IMR-90 (cell line): ENCODE data around the gene NKAIN2. TPM values are rescaled to one million over a fixed set of nuclear protein-coding genes. Genes with fewer than 3 reads are reported as not detected.

Experiments used
- ATAC-seq: fragments of 200-7000 bp; cut with Tn5 transposase; 2 replicates; pipeline ENCODE4 v1.9.1; 2020; ENCODE audit warnings: low read depth, mild to moderate bottlenecking, moderate library complexity
- BruUV-seq: library from RNA; stranded (reverse); fragments of 400-500 nt; replicated peaks from 2 replicates; lab custom pipeline; 2021; lab: Mats Ljungman, UMichigan
- CTCF ChIA-PET: fragments of 300-600 bp; formaldehyde crosslinking; extraction: SDS; loops from one replicate; lab custom pipeline; 2021; ENCODE audit warnings: antibody characterized with exemption; lab: Yijun Ruan, JAX
- POLR2A ChIA-PET: fragments of 300-600 bp; sonication (Branson Sonifier 250); formaldehyde crosslinking; loops from one replicate; lab custom pipeline; 2022; ENCODE audit warnings: antibody characterized with exemption; ENCODE audit not compliant: unreplicated experiment; lab: Charles Lee
- DNase-seq: peaks from one replicate; pipeline ENCODE4 v3.0.0; 2013
- H2AFZ ChIP-seq: replicated peaks from 2 replicates; pipeline ENCODE3; 2013; ENCODE audit warnings: low read length, mild to moderate bottlenecking; ENCODE audit not compliant: poor library complexity
- H2AK5ac ChIP-seq: 2 replicates; pipeline ENCODE4 v1.6.1; 2013; ENCODE audit warnings: low read depth, low read length, inconsistent platforms
- H2AK9ac ChIP-seq: replicated peaks from 2 replicates; pipeline ENCODE3; 2013; ENCODE audit warnings: mild to moderate bottlenecking, low read depth, low read length, moderate library complexity; ENCODE audit not compliant: poor library complexity
- H2BK120ac ChIP-seq: 2 replicates; pipeline ENCODE4 v1.6.1; 2013; ENCODE audit warnings: low read depth, low read length, inconsistent platforms
- H2BK15ac ChIP-seq: 3 replicates; pipeline ENCODE4 v1.6.1; 2013; ENCODE audit warnings: low read depth, low read length, inconsistent platforms
- H2BK20ac ChIP-seq: 2 replicates; pipeline ENCODE4 v1.6.1; 2013; ENCODE audit warnings: low read depth, mild to moderate bottlenecking, inconsistent platforms, low read length, moderate library complexity
- H2BK5ac ChIP-seq: 2 replicates; pipeline ENCODE4 v1.6.1; 2013; ENCODE audit warnings: mild to moderate bottlenecking, low read depth, low read length, inconsistent platforms; ENCODE audit not compliant: poor library complexity, severe bottlenecking
- H3K14ac ChIP-seq: replicated peaks from 2 replicates; pipeline ENCODE4 v1.6.1; 2013; ENCODE audit warnings: low read depth, low read length, inconsistent platforms
- H3K18ac ChIP-seq: 2 replicates; pipeline ENCODE4 v1.6.1; 2013; ENCODE audit warnings: low read depth, low read length, control low read depth
- H3K23ac ChIP-seq: 2 replicates; pipeline ENCODE4 v1.6.1; 2013; ENCODE audit warnings: low read depth, low read length, inconsistent platforms
- H3K27ac ChIP-seq: 2 replicates; pipeline ENCODE4 v1.5.1; 2013; ENCODE audit warnings: mild to moderate bottlenecking, control low read depth, low read length; ENCODE audit not compliant: insufficient read depth
- H3K27me3 ChIP-seq: 2 replicates; pipeline ENCODE4 v1.6.1; 2013; ENCODE audit warnings: low read length; ENCODE audit not compliant: control insufficient read depth, insufficient read depth
- H3K36me3 ChIP-seq: 2 replicates; pipeline ENCODE4 v1.6.1; 2013; ENCODE audit warnings: low read length, mixed read lengths; ENCODE audit not compliant: control insufficient read depth, insufficient read depth
- H3K4ac ChIP-seq: 2 replicates; pipeline ENCODE4 v1.6.1; 2013; ENCODE audit warnings: low read depth, low read length, inconsistent platforms
- H3K4me1 ChIP-seq: 2 replicates; pipeline ENCODE4 v1.6.1; 2013; ENCODE audit warnings: low read length, mixed read lengths; ENCODE audit not compliant: control insufficient read depth, insufficient read depth
- H3K4me2 ChIP-seq: 2 replicates; pipeline ENCODE4 v1.6.1; 2013; ENCODE audit warnings: low read depth, mild to moderate bottlenecking, control low read depth, low read length, moderate library complexity
- H3K4me3 ChIP-seq: 2 replicates; pipeline ENCODE4 v1.5.1; 2013; ENCODE audit warnings: low read depth, mild to moderate bottlenecking, control low read depth, low read length, moderate library complexity; ENCODE audit not compliant: insufficient read depth
- H3K56ac ChIP-seq: 2 replicates; pipeline ENCODE4 v1.6.1; 2013; ENCODE audit warnings: low read length, inconsistent platforms; ENCODE audit not compliant: insufficient read depth; ENCODE audit errors: extremely low read depth
- H3K79me1 ChIP-seq, 2 experiments: 2 replicates each; pipeline ENCODE4 v1.6.1; 2013; ENCODE audit warnings: low read length in 2 of 2, inconsistent platforms in 1 of 2, low read depth in 1 of 2
- H3K9ac ChIP-seq: 2 replicates; pipeline ENCODE4 v1.6.1; 2013; ENCODE audit warnings: low read depth, low read length, control low read depth
- H3K9me1 ChIP-seq: 2 replicates; pipeline ENCODE4 v1.6.1; 2013; ENCODE audit warnings: low read length, inconsistent platforms; ENCODE audit not compliant: insufficient read depth
- H3K9me3 ChIP-seq: 2 replicates; pipeline ENCODE4 v1.6.1; 2013; ENCODE audit warnings: low read length; ENCODE audit not compliant: control insufficient read depth, insufficient read depth
- H4K20me1 ChIP-seq: 2 replicates; pipeline ENCODE4 v1.6.1; 2013; ENCODE audit warnings: low read length, inconsistent platforms; ENCODE audit not compliant: insufficient read depth
- H4K5ac ChIP-seq: 2 replicates; pipeline ENCODE4 v1.6.1; 2013; ENCODE audit warnings: mild to moderate bottlenecking, low read depth, low read length, control low read depth
- H4K8ac ChIP-seq, 2 experiments: 2 replicates each; pipeline ENCODE4 v1.6.1; 2013; ENCODE audit warnings: low read depth in 2 of 2, low read length in 2 of 2, control low read depth in 1 of 2, inconsistent platforms in 1 of 2
- H4K91ac ChIP-seq: 2 replicates; pipeline ENCODE4 v1.6.1; 2013; ENCODE audit warnings: low read depth, low read length, inconsistent platforms; ENCODE audit not compliant: insufficient read depth
- BHLHE40 ChIP-seq: fragments of 150-350 bp; IDR thresholded peaks from 2 replicates; pipeline ENCODE4 v1.6.1; 2016; ENCODE audit warnings: mild to moderate bottlenecking, low read depth, low read length
- CHD1 ChIP-seq: IDR thresholded peaks from 2 replicates; pipeline ENCODE4 v1.6.1; 2012; ENCODE audit warnings: low read depth, low read length, improper control_type of control experiment
- ELK1 ChIP-seq: fragments of 150-350 bp; IDR thresholded peaks from 2 replicates; pipeline ENCODE4 v1.6.1; 2016; ENCODE audit warnings: low read depth, mild to moderate bottlenecking, low read length, moderate library complexity, borderline replicate concordance
- POLR2A ChIP-seq: IDR thresholded peaks from 2 replicates; pipeline ENCODE4 v1.6.1; 2012; ENCODE audit warnings: mild to moderate bottlenecking, low read depth, low read length
- SMC3 ChIP-seq: fragments of 150-350 bp; IDR thresholded peaks from 2 replicates; pipeline ENCODE4 v1.6.1; 2016; ENCODE audit warnings: low read depth, mild to moderate bottlenecking, antibody characterized with exemption, low read length, moderate library complexity
- WGBS, 2 experiments: methylation state at CpG; one replicate each; pipeline versions ENCODE4 v1.1.5 to v1.1.7; 2013; ENCODE audit warnings: missing lambda C conversion rate in 2 of 2; ENCODE audit not compliant: insufficient read length in 1 of 2; ENCODE audit errors: extremely low coverage in 2 of 2; 5-methylcytosine and 5-hydroxymethylcytosine counted together
- dilution Hi-C: fragments of 300-500 bp; cut with HindIII; formaldehyde crosslinking; loops from one replicate; pipeline ENCODE4 v1.14.3; 2018; ENCODE audit warnings: low sequenced_read_pairs; ENCODE audit not compliant: unreplicated experiment
- in situ Hi-C: fragments of 300-500 bp; cut with MboI; formaldehyde crosslinking; loops from 3 replicates; pipeline ENCODE4 v1.14.3; 2019; ENCODE audit warnings: low sequenced_read_pairs, inconsistent platforms, mixed read lengths
- intact Hi-C: fragments of 100-400 bp; cut with micrococcal nuclease; formaldehyde crosslinking; loops from 2 replicates; pipeline ENCODE4 v1.10.0; 2022
- polyA plus RNA-seq, 3 experiments: library from polyadenylated mRNA; depleted of rRNA; stranded (reverse); fragments of >200 nt; gene quantifications; 2 replicates each; pipeline ENCODE4 v1.2.3, GENCODE V29; 2012; ENCODE audit warnings: low replicate concordance in 1 of 3
- total RNA-seq: library from RNA; depleted of rRNA; stranded (reverse); fragments of >200 nt; gene quantifications from 2 replicates; pipeline ENCODE4 v1.2.3, GENCODE V29; 2012

The NKAIN2 gene
- total and polyA plus RNA-seq, 2 of the 4 experiments (the other 2 are of a cell fraction) = not detected

DNA sequence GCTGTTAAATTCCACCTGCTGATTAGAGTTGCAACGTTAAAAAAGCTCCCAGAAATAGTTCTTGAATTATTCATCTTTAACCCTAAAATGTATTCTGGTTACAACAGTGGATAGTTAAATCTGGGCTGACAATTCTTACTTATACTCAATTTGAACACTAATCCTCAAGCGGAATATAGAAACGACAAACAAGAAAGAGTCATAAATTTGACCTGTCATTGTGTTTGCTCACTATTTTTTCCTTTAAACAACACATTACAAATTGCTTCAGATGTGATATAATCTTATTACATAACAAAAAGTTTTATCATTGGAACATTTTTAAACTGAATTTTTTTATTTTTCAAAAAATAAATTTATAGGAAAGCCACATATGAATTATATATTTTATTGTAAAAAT, 1054.1 kb downstream of the NKAIN2 start:
- H2AK5ac ChIP-seq = no peak overlapping the region
- H3K9me3 ChIP-seq = no peaks in the 10 kb centered on the region
- no peak overlapping the region for H3K27ac ChIP-seq
- CTCF ChIA-PET = interaction anchor here (0.5 to 0.7 kb wide), 2 partner anchors 334 to 765 kb away, joined by 3 read pairs; no protein-coding TSS in a partner anchor
- no peak overlapping the region for H2BK20ac ChIP-seq
- no peaks in the 10 kb centered on the region for H3K79me1 ChIP-seq
- H3K9ac ChIP-seq = no peak overlapping the region
- H3K4me3 ChIP-seq = no peak overlapping the region
- H2AFZ ChIP-seq = no peak overlapping the region
- no peak overlapping the region for H3K4me2 ChIP-seq
- no peaks in the 10 kb centered on the region for H3K9me1 ChIP-seq
- no peak overlapping the region for H3K56ac ChIP-seq
- H2AK9ac ChIP-seq = no peak overlapping the region
- WGBS, 2 experiments = no CpG with 5 or more reads among the region's 3 CpGs
- no peak overlapping the region for H4K5ac ChIP-seq
- peaks cover 3% of the 10 kb centered on the region for H3K4me1 ChIP-seq
- BruUV-seq = no TSS peak
- no peak overlapping the region for H4K8ac ChIP-seq
- no peak overlapping the region for H2BK15ac ChIP-seq
- TF ChIP-seq BHLHE40 (no peak), CHD1 (no peak), SMC3 (no peak), ELK1 (no peak), POLR2A (no peak)
- dilution Hi-C loops = no loop called here
- H4K20me1 ChIP-seq = no peaks in the 10 kb centered on the region
- no peak overlapping the region for H2BK5ac ChIP-seq
- no peak overlapping the region for H3K4ac ChIP-seq
- in situ Hi-C loops = no loop called here
- H3K27me3 ChIP-seq = no peaks in the 10 kb centered on the region
- no peak overlapping the region for H2BK120ac ChIP-seq
- no peaks in the 10 kb centered on the region for H3K36me3 ChIP-seq
- H3K14ac ChIP-seq = no peak overlapping the region
- DNase-seq = no peak
- intact Hi-C loops = no loop called here
- H4K91ac ChIP-seq = no peak overlapping the region
- POLR2A ChIA-PET = no interaction called here
- ATAC-seq = no peak
- H3K23ac ChIP-seq = no peak overlapping the region
- no peak overlapping the region for H3K18ac ChIP-seq
